PFSK-1 (cell line): Measurements from ENCODE around the gene FBXO47.

Experiments used
- FOXP2 ChIP-seq: optimal IDR thresholded peaks from 2 replicates; pipeline ENCODE3; 2011; ENCODE audit warnings: borderline replicate concordance, control low read depth, inconsistent platforms; ENCODE audit not compliant: insufficient read depth; ENCODE audit errors: extremely low read length, extremely low read depth
- POLR2AphosphoS5 ChIP-seq: IDR thresholded peaks from 2 replicates; pipeline ENCODE4 v1.6.1; 2012; ENCODE audit warnings: low read depth, mild to moderate bottlenecking, control low read depth, low read length, moderate library complexity
- REST ChIP-seq, 2 experiments: IDR thresholded peaks; 2 replicates each; pipeline versions ENCODE4 v1.6.1 to v1.8.0; 2011 to 2012; ENCODE audit warnings: low read depth in 2 of 2, low read length in 2 of 2, control low read depth in 1 of 2, inconsistent platforms in 1 of 2, mild to moderate bottlenecking in 1 of 2, moderate library complexity in 1 of 2; ENCODE audit not compliant: insufficient read depth in 1 of 2
- SIN3A ChIP-seq: IDR thresholded peaks from 2 replicates; pipeline ENCODE4 v1.6.1; 2012; ENCODE audit warnings: mild to moderate bottlenecking, low read length, moderate library complexity, borderline replicate concordance; ENCODE audit not compliant: insufficient read depth
- TAF1 ChIP-seq: IDR thresholded peaks from 2 replicates; pipeline ENCODE4 v1.6.1; 2012; ENCODE audit warnings: low read length, control low read depth, borderline replicate concordance; ENCODE audit not compliant: insufficient read depth

FBXO47 gene

GRCh38 chr17:38896346-38896954 is 70.8 kb downstream of the FBXO47 start:
- no peak for TF ChIP-seq POLR2AphosphoS5
- no peak for TF ChIP-seq TAF1
- TF ChIP-seq REST (IDR thresholded peaks at IDR 0.05; ENCODE audit: insufficient read depth in 1 of 2, low read depth in 2 of 2, low read length in 2 of 2) = no peak
- no peak for TF ChIP-seq SIN3A
- TF ChIP-seq FOXP2 = no peak

- TF ChIP-seq REST (IDR thresholded peaks at IDR 0.05; ENCODE audit: insufficient read depth in 1 of 2, low read depth in 2 of 2, low read length in 2 of 2) (no peak), FOXP2 (no peak), POLR2AphosphoS5 (no peak), SIN3A (no peak), TAF1 (no peak)
Measured at GRCh38 chr17:38894276-38894675, 72.9 kb downstream of the FBXO47 start.

- no peak for TF ChIP-seq POLR2AphosphoS5
- TF ChIP-seq TAF1 = no peak
- TF ChIP-seq FOXP2 = no peak
- no peak for TF ChIP-seq SIN3A
- TF ChIP-seq REST (IDR thresholded peaks at IDR 0.05; ENCODE audit: insufficient read depth in 1 of 2, low read depth in 2 of 2, low read length in 2 of 2) = no peak
Measured at GRCh38 chr17:38893607-38894006, 73.6 kb downstream of the FBXO47 start.

- TF ChIP-seq REST (IDR thresholded peaks at IDR 0.05; ENCODE audit: insufficient read depth in 1 of 2, low read depth in 2 of 2, low read length in 2 of 2) = no peak
- TF ChIP-seq FOXP2 = no peak
Measured at GRCh38 chr17:38893113-38893512, 74.1 kb downstream of the FBXO47 start.

GRCh38 chr17:38892620-38893019 is 74.6 kb downstream of the FBXO47 start:
- TF ChIP-seq FOXP2 (no peak), REST (IDR thresholded peaks at IDR 0.05; ENCODE audit: insufficient read depth in 1 of 2, low read depth in 2 of 2, low read length in 2 of 2) (no peak)
